Smooth muscle cell (in vitro differentiated cells): ENCODE data around the gene PNPO. TPM values are rescaled to one million over a fixed set of nuclear protein-coding genes. Genes with fewer than 3 reads are reported as not detected.

Experiments
- DNase-seq: peaks from one replicate; lab custom pipeline; 2025; ENCODE audit not compliant: unreplicated experiment; lab: John Stamatoyannopoulos, UW
- H2AFZ ChIP-seq: fragments of 200-600 bp; sonication (generic); 2 replicates; pipeline ENCODE4 v1.6.0; 2016; ENCODE audit warnings: antibody characterized with exemption, low read depth, mild to moderate bottlenecking
- H3F3A ChIP-seq: fragments of 200-600 bp; sonication (generic); 2 replicates; pipeline ENCODE4 v1.6.0; 2017; ENCODE audit warnings: antibody characterized with exemption, low read depth
- H3K27ac ChIP-seq: fragments of 200-600 bp; sonication (generic); 2 replicates; pipeline ENCODE4 v1.5.1; 2016; ENCODE audit warnings: low read depth, mild to moderate bottlenecking
- H3K27me3 ChIP-seq: fragments of 200-600 bp; sonication (generic); 2 replicates; pipeline ENCODE4 v1.6.1; 2016; ENCODE audit warnings: low read depth, mild to moderate bottlenecking
- H3K36me3 ChIP-seq: fragments of 200-600 bp; sonication (generic); 2 replicates; pipeline ENCODE4 v1.5.1; 2016; ENCODE audit warnings: low read depth
- H3K4me1 ChIP-seq: fragments of 200-600 bp; sonication (generic); 2 replicates; pipeline ENCODE4 v1.5.1; 2016; ENCODE audit warnings: low read depth
- H3K4me2 ChIP-seq: fragments of 200-600 bp; sonication (generic); 2 replicates; pipeline ENCODE4 v1.6.0; 2016; ENCODE audit warnings: mild to moderate bottlenecking
- H3K4me3 ChIP-seq: fragments of 200-600 bp; sonication (generic); 2 replicates; pipeline ENCODE4 v1.5.1; 2016; ENCODE audit warnings: mild to moderate bottlenecking
- H3K79me2 ChIP-seq: fragments of 200-600 bp; sonication (generic); 2 replicates; pipeline ENCODE4 v1.6.0; 2016; ENCODE audit warnings: low read depth, mild to moderate bottlenecking
- H3K9ac ChIP-seq: fragments of 200-600 bp; sonication (generic); 2 replicates; pipeline ENCODE4 v1.6.0; 2016; ENCODE audit warnings: low read depth
- H3K9me3 ChIP-seq: fragments of 200-600 bp; sonication (generic); replicated peaks from 2 replicates; pipeline ENCODE4 v1.5.1; 2016; ENCODE audit warnings: low read depth
- H4K20me1 ChIP-seq: fragments of 200-600 bp; sonication (generic); 2 replicates; pipeline ENCODE4 v1.6.0; 2016; ENCODE audit warnings: low read depth
- CTCF ChIP-seq: fragments of 200-600 bp; sonication (generic); IDR thresholded peaks from 2 replicates; pipeline ENCODE4 v1.5.1; 2017; ENCODE audit warnings: borderline replicate concordance, mild to moderate bottlenecking, antibody characterized with exemption; ENCODE audit not compliant: insufficient read depth, poor library complexity, severe bottlenecking
- WGBS: methylation state at CpG from one replicate; pipeline ENCODE4 v1.1.7; 2016; ENCODE audit warnings: low lambda C conversion rate; 5-methylcytosine and 5-hydroxymethylcytosine counted together
- polyA plus RNA-seq: library from polyadenylated mRNA; unstranded; fragments of >200 nt; fragmentation: Nextera tagmentation; extraction: Ambion mirVana; gene quantifications from 2 replicates; pipeline ENCODE4 v1.2.1, GENCODE V29; 2016
- total RNA-seq: library from RNA; depleted of rRNA; stranded (reverse); fragments of >200 nt; gene quantifications from 2 replicates; pipeline ENCODE4 v1.2.3, GENCODE V29; 2014

The PNPO gene
- total and polyA plus RNA-seq, 2 experiments from 2014 or later, result 5.2 to 9.3 TPM

GRCh38 chr17:47955497-47956461, 14.4 kb downstream of the PNPO start:
- TF ChIP-seq CTCF, result no peak
- no peak overlapping the region for H3K4me2 ChIP-seq
- H3K27me3 ChIP-seq, result no peaks in the 10 kb centered on the region
- H2AFZ ChIP-seq, result no peak overlapping the region
- no peaks in the 10 kb centered on the region for H3F3A ChIP-seq
- peak overlapping the region; percentile 45 for H3K4me3 ChIP-seq
- H3K9ac ChIP-seq, result no peak overlapping the region
- 93% methylated on average over 7 of the region's 7 CpGs for WGBS
- H3K9me3 ChIP-seq, result no peaks in the 10 kb centered on the region
- H3K27ac ChIP-seq, result no peak overlapping the region
- H3K79me2 ChIP-seq, result no peaks in the 10 kb centered on the region
- H3K36me3 ChIP-seq, result no peaks in the 10 kb centered on the region
- peaks cover 12% of the 10 kb centered on the region for H3K4me1 ChIP-seq
- H4K20me1 ChIP-seq, result no peaks in the 10 kb centered on the region
- DNase-seq, result no peak

- peak overlapping the region; percentile 45 for H3K4me3 ChIP-seq
- 70% methylated on average over 4 of the region's 4 CpGs for WGBS
- DNase-seq, result no peak
- H4K20me1 ChIP-seq, result no peaks in the 10 kb centered on the region
- H3K27ac ChIP-seq, result no peak overlapping the region
- no peaks in the 10 kb centered on the region for H3K36me3 ChIP-seq
- peaks cover 12% of the 10 kb centered on the region for H3K4me1 ChIP-seq
- no peaks in the 10 kb centered on the region for H3K9me3 ChIP-seq
- H3K27me3 ChIP-seq, result no peaks in the 10 kb centered on the region
- H3K4me2 ChIP-seq, result no peak overlapping the region
- no peak overlapping the region for H2AFZ ChIP-seq
- no peak overlapping the region for H3K9ac ChIP-seq
- H3K79me2 ChIP-seq, result no peaks in the 10 kb centered on the region
- no peak for TF ChIP-seq CTCF
- H3F3A ChIP-seq, result no peaks in the 10 kb centered on the region
Measured at GRCh38 chr17:47956791-47957590, 15.6 kb downstream of the PNPO start.

- DNase-seq, result no peak
- Histone ChIP-seq H3K4me2 (no peak within 1 kb of the TSS), H3K4me3 (peak within 1 kb of the TSS; percentile 45), H3F3A (no peaks in the 10 kb centered on the region), H3K79me2 (no peaks in the 10 kb centered on the region), H2AFZ (no peak within 1 kb of the TSS), H3K36me3 (no peaks in the 10 kb centered on the region), H3K27ac (no peak within 1 kb of the TSS), H3K4me1 (peaks cover 12% of the 10 kb centered on the region), H3K27me3 (no peaks in the 10 kb centered on the region), H4K20me1 (no peaks in the 10 kb centered on the region), H3K9ac (no peak within 1 kb of the TSS), H3K9me3 (no peaks in the 10 kb centered on the region)
- 50% methylated on average over 16 of the region's 16 CpGs for WGBS
- no peak for TF ChIP-seq CTCF
Measured at GRCh38 chr17:47957591-47958490, 16.5 kb downstream of the PNPO start, which contains the start of gene PRR15L. Gene PRR15L (minus strand): TSS chr17:47957883. CDS start chr17:47953234, 4,649 bp downstream.
